ENCODE data around the gene GRAMD1B. TPM values are rescaled to one million over a fixed set of nuclear protein-coding genes. Genes with fewer than 3 reads are reported as not detected.
"Not testable (repeated sequence)": the region's sequence is repeated elsewhere in the genome, so short reads cannot be mapped to it uniquely, and the experiment has no call there.

Gene GRAMD1B
- polyA plus RNA-seq, 3 donors, result 3.2 to 13.9 (median 3.3) TPM

DNA sequence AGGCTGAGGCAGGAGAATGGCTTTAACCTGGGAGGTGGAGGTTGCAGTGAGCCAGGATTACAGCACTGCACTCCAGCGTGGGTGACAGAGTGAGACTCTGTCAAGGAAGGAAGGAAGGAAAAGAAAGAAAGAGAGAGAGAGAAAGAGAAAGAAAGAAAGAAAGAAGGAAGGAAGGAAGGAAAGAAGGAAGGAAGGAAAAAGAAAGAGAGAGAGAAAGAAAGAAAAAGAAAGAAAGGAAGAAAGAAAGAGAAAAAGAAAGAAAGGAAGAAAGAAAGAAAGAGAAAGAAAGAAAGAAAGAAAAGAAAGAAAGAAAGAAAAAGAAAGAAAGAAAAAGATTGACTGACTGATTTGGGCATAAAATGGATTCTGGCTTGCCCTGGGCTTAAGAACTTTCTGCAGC lies 36.1 kb downstream of the GRAMD1B start:
- WGBS (ENCODE audit: insufficient coverage), result 44% methylated on average over 1 of the region's 1 CpG
- TF ChIP-seq, protein P1, sequence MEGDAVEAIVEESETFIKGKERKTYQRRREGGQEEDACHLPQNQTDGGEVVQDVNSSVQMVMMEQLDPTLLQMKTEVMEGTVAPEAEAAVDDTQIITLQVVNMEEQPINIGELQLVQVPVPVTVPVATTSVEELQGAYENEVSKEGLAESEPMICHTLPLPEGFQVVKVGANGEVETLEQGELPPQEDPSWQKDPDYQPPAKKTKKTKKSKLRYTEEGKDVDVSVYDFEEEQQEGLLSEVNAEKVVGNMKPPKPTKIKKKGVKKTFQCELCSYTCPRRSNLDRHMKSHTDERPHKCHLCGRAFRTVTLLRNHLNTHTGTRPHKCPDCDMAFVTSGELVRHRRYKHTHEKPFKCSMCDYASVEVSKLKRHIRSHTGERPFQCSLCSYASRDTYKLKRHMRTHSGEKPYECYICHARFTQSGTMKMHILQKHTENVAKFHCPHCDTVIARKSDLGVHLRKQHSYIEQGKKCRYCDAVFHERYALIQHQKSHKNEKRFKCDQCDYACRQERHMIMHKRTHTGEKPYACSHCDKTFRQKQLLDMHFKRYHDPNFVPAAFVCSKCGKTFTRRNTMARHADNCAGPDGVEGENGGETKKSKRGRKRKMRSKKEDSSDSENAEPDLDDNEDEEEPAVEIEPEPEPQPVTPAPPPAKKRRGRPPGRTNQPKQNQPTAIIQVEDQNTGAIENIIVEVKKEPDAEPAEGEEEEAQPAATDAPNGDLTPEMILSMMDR (IDR thresholded peaks at IDR 0.05), result peak; percentile 16

DNA sequence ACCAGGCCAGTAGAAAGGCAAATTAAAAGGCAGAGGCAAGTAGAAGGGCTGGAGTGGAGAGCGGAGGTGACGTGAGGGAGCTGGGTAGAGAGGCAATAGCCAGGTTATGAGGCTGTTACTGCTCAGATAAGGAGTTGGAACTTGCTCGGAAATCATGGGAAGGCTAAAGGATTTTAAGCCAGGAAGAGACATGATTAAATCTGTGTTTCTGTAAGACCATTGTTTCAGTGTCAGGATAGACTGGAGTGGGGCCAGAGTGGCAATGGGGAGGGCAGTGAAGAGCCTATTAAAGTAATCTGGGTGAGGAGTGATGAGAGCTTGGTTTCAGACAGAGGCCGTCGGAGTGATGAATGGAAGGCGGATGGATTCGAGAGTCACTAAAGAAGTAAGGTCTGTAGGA lies 39.0 kb downstream of the GRAMD1B start:
- Histone ChIP-seq H4K20me1 (ENCODE audit: insufficient read depth, low read length) (no peaks in the 10 kb centered on the region), H3K27ac (ENCODE audit: low read depth in 1 of 2, low read length in 2 of 2) (no peak overlapping the region), H3K9ac (ENCODE audit: insufficient read depth, low read length, poor library complexity, severe bottlenecking) (no peak overlapping the region), H3K4me3 (replicated peaks in 1 of 3; ENCODE audit: low read depth in 2 of 3, low read length in 3 of 3) (no peak overlapping the region), H3K9me3 (replicated peaks in 1 of 2; ENCODE audit: control insufficient read depth in 1 of 2, insufficient read depth in 1 of 2, low read length in 2 of 2) (no peaks in the 10 kb centered on the region), H3K79me2 (ENCODE audit: insufficient read depth, low read length) (peaks cover 21% of the 10 kb centered on the region), H2AFZ (ENCODE audit: insufficient read depth, low read depth, low read length, poor library complexity, severe bottlenecking) (no peak overlapping the region), H3K4me2 (replicated peaks; ENCODE audit: extremely low read depth, low read length, poor library complexity, severe bottlenecking) (no peak overlapping the region), H3K4me1 (ENCODE audit: control insufficient read depth in 1 of 2, insufficient read depth in 2 of 2, low read length in 2 of 2) (peaks cover 34 to 42% of the 10 kb centered on the region in 2 donors), H3K27me3 (ENCODE audit: control insufficient read depth in 2 of 2, insufficient read depth in 2 of 2, low read length in 2 of 2) (no peaks in the 10 kb centered on the region), H3K36me3 (replicated peaks in 1 of 2; ENCODE audit: control insufficient read depth in 1 of 2, insufficient read depth in 2 of 2, low read length in 2 of 2) (no peaks in the 10 kb centered on the region)
- Mint-ChIP-seq H3K9me3 (peaks cover 0 to 5% (median 0%) of the 10 kb centered on the region in 7 donors), H3K27me3 (ENCODE audit: low read depth in 3 of 3) (peaks cover 0 to 4% (median 1%) of the 10 kb centered on the region in 3 donors), H3K4me3 (no peak overlapping the region), H3K4me1 (peaks cover 58% of the 10 kb centered on the region), H3K27ac (peak overlapping the region in 2 of 7 donors; percentile 22 to 31), H3K36me3 (peaks cover 11 to 15% of the 10 kb centered on the region in 2 donors)
- WGBS (ENCODE audit: insufficient coverage), result 98% methylated on average over 7 of the region's 7 CpGs
- TF ChIP-seq, protein P1 (IDR thresholded peaks at IDR 0.05), result no peak
- DNase-seq, result no peak
- intact Hi-C loops (cut with micrococcal nuclease), result no loop called here

More for the DNA sequence above, 36.1 kb downstream of the GRAMD1B start:
- Histone ChIP-seq H3K4me1 (ENCODE audit: control insufficient read depth in 1 of 2, insufficient read depth in 2 of 2, low read length in 2 of 2) (peaks cover 29 to 32% of the 10 kb centered on the region in 2 donors), H3K4me2 (replicated peaks; ENCODE audit: extremely low read depth, low read length, poor library complexity, severe bottlenecking) (peak overlapping the region; percentile 57), H3K9ac (ENCODE audit: insufficient read depth, low read length, poor library complexity, severe bottlenecking) (peak overlapping the region; percentile 40), H3K79me2 (ENCODE audit: insufficient read depth, low read length) (peaks cover 18% of the 10 kb centered on the region), H2AFZ (ENCODE audit: insufficient read depth, low read depth, low read length, poor library complexity, severe bottlenecking) (peak overlapping the region; percentile 46), H3K4me3 (replicated peaks in 1 of 3; ENCODE audit: low read depth in 2 of 3, low read length in 3 of 3) (peak overlapping the region in 1 of 3 experiments; percentile 52), H3K27ac (ENCODE audit: low read depth in 1 of 2, low read length in 2 of 2) (peak overlapping the region; percentile 79 to 85)
- Mint-ChIP-seq H3K4me1 (peaks cover 54% of the 10 kb centered on the region), H3K4me3 (peak overlapping the region; percentile 35 to 59), H3K27ac (peak overlapping the region; percentile 90 to 97 (median 95))
- not testable (repeated sequence) for H3K27me3 Mint-ChIP-seq (ENCODE audit: low read depth in 3 of 3); H3K36me3 Mint-ChIP-seq; H3K27me3 ChIP-seq (ENCODE audit: control insufficient read depth in 2 of 2, insufficient read depth in 2 of 2, low read length in 2 of 2); H3K36me3 ChIP-seq (replicated peaks in 1 of 2; ENCODE audit: control insufficient read depth in 1 of 2, insufficient read depth in 2 of 2, low read length in 2 of 2); H3K9me3 Mint-ChIP-seq; DNase-seq; H3K9me3 ChIP-seq (replicated peaks in 1 of 2; ENCODE audit: control insufficient read depth in 1 of 2, insufficient read depth in 1 of 2, low read length in 2 of 2); H4K20me1 ChIP-seq (ENCODE audit: insufficient read depth, low read length)
- intact Hi-C loops (cut with micrococcal nuclease), result loop anchor here in 1 of 2 donors (2.0 kb wide), 1 partner anchor 15 kb away; no protein-coding TSS in a partner anchor

Measured in CD14-positive monocyte (primary cell).